GM12878 (cell line): ENCODE results near the gene FAM89A. TPM values are rescaled to one million over a fixed set of nuclear protein-coding genes. Genes with fewer than 3 reads are reported as not detected.

Experiments
- IKZF1 ChIP-seq: fragments of 450-650 bp; conservative IDR thresholded peaks from 2 replicates; pipeline ENCODE4 v1.6.1; 2017; ENCODE audit warnings: antibody characterized with exemption, mild to moderate bottlenecking
- JUNB ChIP-seq: IDR thresholded peaks from 2 replicates; pipeline ENCODE4 v1.6.1; 2016; ENCODE audit warnings: antibody characterized with exemption, mild to moderate bottlenecking
- KDM1A ChIP-seq: fragments of 200-600 bp; sonication (generic); IDR thresholded peaks from 2 replicates; pipeline ENCODE4 v1.6.1; 2016; ENCODE audit warnings: borderline replicate concordance
- MEF2A ChIP-seq: IDR thresholded peaks from 2 replicates; pipeline ENCODE4 v1.6.1; 2011; ENCODE audit warnings: low read depth, mild to moderate bottlenecking, low read length, moderate library complexity; ENCODE audit not compliant: insufficient read depth
- RAD51 ChIP-seq: fragments of 450-650 bp; IDR thresholded peaks from 2 replicates; pipeline ENCODE4 v1.6.1; 2016; ENCODE audit warnings: moderate library complexity, mild to moderate bottlenecking, inconsistent platforms
- SIN3A ChIP-seq: IDR thresholded peaks from 2 replicates; pipeline ENCODE4 v1.6.1; 2012; ENCODE audit warnings: low read depth, low read length, improper control_type of control experiment
- SMAD1 ChIP-seq: fragments of 450-650 bp; IDR thresholded peaks from 2 replicates; pipeline ENCODE4 v1.6.1; 2018; ENCODE audit warnings: mild to moderate bottlenecking, low read depth; ENCODE audit not compliant: partially characterized antibody
- ZNF24 ChIP-seq: fragments of 450-650 bp; IDR thresholded peaks from 2 replicates; pipeline ENCODE4 v1.6.1; 2017; ENCODE audit warnings: antibody characterized with exemption, mild to moderate bottlenecking
- ZSCAN29 ChIP-seq: fragments of 450-650 bp; IDR thresholded peaks from 2 replicates; pipeline ENCODE4 v1.6.1; 2017; ENCODE audit warnings: mild to moderate bottlenecking, moderate library complexity
- polyA plus RNA-seq, 11 experiments: library from polyadenylated mRNA; depleted of rRNA in 4 of 11; unstranded in 6 of 11; stranded (reverse) in 5 of 11; fragments of >200 nt; fragmentation: Nextera tagmentation in 4 of 11; fragmentation: Illumina TruSeq in 1 of 11; extraction: Ambion mirVana in 4 of 11; extraction: Trizol in 1 of 11; gene quantifications; 1 replicate in 1 of 11; 2 replicates in 10 of 11; pipeline versions ENCODE4 v1.2.1 to v1.2.3, GENCODE V29; 2011 to 2016; ENCODE audit warnings: inconsistent platforms in 2 of 11, missing spikeins in 2 of 11, low read depth in 1 of 11
- total RNA-seq, 4 experiments: library from RNA; depleted of rRNA in 3 of 4; stranded (reverse); fragments of >200 nt in 3 of 4; fragmentation: Illumina TruSeq in 1 of 4; extraction: Trizol in 1 of 4; gene quantifications; 2 replicates each; pipeline versions ENCODE4 v1.2.1 to v1.2.3, GENCODE V29; 2013 to 2021
- TF ChIP-seq, protein P1 (sequence below): fragments of 450-650 bp; formaldehyde crosslinking; IDR thresholded peaks from 2 replicates; pipeline ENCODE4 v1.4.0; 2022; ENCODE audit warnings: mild to moderate bottlenecking, moderate library complexity
- TF ChIP-seq, protein P2 (sequence below): fragments of 450-650 bp; IDR thresholded peaks from 2 replicates; pipeline ENCODE4 v1.6.1; 2016; ENCODE audit warnings: mild to moderate bottlenecking, moderate library complexity, borderline replicate concordance
- TF ChIP-seq, protein P3 (sequence below): fragments of 450-650 bp; IDR thresholded peaks from 2 replicates; pipeline ENCODE4 v1.6.1; 2016; ENCODE audit warnings: mild to moderate bottlenecking

FAM89A gene
- total and polyA plus RNA-seq, 10 of the 15 experiments (the other 5 are each of a cell fraction or from before 2014, with no cell fraction given), result 0.06 to 0.72 (median 0.14) TPM; not detected in 4

DNA sequence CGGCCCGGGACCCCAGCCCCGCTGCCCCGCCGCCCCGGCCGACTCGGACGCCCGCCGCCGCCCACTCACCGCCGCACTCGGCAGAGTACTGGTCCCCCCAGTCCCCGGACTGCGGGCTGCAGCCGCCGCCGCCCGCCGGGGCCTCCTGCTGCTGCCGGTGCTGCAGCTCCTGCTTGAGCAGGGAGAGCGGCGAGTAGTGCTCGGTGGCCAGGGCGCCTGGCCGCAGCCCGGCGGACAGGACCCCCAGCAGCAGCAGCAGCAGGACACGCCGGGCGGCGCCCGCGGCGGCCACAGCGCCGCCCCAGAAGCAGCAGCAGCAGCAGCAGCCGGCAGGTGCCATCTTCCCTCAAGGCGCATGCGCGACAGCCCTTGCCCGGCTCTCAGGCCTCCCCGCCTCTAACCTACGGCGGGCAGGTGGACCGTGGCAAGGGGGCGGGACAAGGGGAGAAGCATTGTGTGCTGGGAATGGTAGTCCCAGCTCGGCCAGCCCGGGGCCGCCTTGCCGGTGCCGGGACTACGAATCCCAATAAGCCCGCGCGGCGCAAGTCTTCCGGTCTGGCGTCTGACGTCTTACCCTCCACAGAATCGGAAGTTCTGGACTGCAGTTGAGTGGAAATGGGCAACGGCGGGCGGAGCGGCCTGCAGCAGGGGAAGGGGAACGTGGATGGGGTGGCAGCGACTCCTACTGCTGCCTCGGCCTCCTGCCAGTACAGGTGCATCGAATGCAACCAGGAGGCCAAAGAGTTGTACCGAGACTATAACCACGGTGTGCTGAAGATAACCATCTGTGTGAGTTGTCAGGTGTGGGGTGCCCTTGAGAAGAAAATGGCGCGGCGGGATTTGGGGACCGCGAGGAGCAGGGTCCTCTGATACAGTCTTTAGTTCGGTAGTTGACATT is 61.3 kb downstream of the FAM89A start, which contains the start of the genes ARV1 and TTC13 (continued):
- TF ChIP-seq, protein P1, sequence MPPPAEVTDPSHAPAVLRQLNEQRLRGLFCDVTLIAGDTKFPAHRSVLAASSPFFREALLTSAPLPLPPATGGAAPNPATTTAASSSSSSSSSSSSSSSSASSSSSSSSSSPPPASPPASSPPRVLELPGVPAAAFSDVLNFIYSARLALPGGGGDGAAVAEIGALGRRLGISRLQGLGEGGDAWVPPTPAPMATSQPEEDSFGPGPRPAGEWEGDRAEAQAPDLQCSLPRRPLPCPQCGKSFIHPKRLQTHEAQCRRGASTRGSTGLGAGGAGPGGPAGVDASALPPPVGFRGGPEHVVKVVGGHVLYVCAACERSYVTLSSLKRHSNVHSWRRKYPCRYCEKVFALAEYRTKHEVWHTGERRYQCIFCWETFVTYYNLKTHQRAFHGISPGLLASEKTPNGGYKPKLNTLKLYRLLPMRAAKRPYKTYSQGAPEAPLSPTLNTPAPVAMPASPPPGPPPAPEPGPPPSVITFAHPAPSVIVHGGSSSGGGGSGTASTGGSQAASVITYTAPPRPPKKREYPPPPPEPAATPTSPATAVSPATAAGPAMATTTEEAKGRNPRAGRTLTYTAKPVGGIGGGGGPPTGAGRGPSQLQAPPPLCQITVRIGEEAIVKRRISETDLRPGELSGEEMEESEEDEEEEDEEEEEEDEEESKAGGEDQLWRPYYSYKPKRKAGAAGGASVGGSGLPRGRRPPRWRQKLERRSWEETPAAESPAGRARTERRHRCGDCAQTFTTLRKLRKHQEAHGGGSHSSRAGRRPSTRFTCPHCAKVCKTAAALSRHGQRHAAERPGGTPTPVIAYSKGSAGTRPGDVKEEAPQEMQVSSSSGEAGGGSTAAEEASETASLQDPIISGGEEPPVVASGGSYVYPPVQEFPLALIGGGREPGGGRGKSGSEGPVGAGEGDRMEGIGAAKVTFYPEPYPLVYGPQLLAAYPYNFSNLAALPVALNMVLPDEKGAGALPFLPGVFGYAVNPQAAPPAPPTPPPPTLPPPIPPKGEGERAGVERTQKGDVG (CRISPR knock-in tag), result no peak
- no peak for TF ChIP-seq KDM1A
- no peak for TF ChIP-seq SMAD1
- TF ChIP-seq, protein P2, sequence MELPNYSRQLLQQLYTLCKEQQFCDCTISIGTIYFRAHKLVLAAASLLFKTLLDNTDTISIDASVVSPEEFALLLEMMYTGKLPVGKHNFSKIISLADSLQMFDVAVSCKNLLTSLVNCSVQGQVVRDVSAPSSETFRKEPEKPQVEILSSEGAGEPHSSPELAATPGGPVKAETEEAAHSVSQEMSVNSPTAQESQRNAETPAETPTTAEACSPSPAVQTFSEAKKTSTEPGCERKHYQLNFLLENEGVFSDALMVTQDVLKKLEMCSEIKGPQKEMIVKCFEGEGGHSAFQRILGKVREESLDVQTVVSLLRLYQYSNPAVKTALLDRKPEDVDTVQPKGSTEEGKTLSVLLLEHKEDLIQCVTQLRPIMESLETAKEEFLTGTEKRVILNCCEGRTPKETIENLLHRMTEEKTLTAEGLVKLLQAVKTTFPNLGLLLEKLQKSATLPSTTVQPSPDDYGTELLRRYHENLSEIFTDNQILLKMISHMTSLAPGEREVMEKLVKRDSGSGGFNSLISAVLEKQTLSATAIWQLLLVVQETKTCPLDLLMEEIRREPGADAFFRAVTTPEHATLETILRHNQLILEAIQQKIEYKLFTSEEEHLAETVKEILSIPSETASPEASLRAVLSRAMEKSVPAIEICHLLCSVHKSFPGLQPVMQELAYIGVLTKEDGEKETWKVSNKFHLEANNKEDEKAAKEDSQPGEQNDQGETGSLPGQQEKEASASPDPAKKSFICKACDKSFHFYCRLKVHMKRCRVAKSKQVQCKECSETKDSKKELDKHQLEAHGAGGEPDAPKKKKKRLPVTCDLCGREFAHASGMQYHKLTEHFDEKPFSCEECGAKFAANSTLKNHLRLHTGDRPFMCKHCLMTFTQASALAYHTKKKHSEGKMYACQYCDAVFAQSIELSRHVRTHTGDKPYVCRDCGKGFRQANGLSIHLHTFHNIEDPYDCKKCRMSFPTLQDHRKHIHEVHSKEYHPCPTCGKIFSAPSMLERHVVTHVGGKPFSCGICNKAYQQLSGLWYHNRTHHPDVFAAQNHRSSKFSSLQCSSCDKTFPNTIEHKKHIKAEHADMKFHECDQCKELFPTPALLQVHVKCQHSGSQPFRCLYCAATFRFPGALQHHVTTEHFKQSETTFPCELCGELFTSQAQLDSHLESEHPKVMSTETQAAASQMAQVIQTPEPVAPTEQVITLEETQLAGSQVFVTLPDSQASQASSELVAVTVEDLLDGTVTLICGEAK, result peak; percentile 93
- 0 out of 2 replicates have a peak, but pooled peaks have one; percentile 25 for TF ChIP-seq MEF2A
- TF ChIP-seq, protein P3, sequence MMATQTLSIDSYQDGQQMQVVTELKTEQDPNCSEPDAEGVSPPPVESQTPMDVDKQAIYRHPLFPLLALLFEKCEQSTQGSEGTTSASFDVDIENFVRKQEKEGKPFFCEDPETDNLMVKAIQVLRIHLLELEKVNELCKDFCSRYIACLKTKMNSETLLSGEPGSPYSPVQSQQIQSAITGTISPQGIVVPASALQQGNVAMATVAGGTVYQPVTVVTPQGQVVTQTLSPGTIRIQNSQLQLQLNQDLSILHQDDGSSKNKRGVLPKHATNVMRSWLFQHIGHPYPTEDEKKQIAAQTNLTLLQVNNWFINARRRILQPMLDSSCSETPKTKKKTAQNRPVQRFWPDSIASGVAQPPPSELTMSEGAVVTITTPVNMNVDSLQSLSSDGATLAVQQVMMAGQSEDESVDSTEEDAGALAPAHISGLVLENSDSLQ, result 0 out of 2 replicates have a peak, but pooled peaks have one; percentile 33
- peak; percentile 99 for TF ChIP-seq IKZF1
- 0 out of 2 replicates have a peak, but pooled peaks have one; percentile 29 for TF ChIP-seq ZNF24
- no peak for TF ChIP-seq JUNB
- TF ChIP-seq ZSCAN29, result no peak
- TF ChIP-seq SIN3A, result peak; percentile 80; the same call in 1 of the 2 replicates
- no peak for TF ChIP-seq RAD51
